Inflammatory macrophage treated with lipopolysaccharide for 1 hour (primary cell): Measurements from ENCODE around the gene ADGRD1.

Experiments
- DNase-seq, 2 donors: peaks; one replicate each; pipeline ENCODE4 v3.0.0-alpha.2; 2020 to 2022

The ADGRD1 gene

DNA sequence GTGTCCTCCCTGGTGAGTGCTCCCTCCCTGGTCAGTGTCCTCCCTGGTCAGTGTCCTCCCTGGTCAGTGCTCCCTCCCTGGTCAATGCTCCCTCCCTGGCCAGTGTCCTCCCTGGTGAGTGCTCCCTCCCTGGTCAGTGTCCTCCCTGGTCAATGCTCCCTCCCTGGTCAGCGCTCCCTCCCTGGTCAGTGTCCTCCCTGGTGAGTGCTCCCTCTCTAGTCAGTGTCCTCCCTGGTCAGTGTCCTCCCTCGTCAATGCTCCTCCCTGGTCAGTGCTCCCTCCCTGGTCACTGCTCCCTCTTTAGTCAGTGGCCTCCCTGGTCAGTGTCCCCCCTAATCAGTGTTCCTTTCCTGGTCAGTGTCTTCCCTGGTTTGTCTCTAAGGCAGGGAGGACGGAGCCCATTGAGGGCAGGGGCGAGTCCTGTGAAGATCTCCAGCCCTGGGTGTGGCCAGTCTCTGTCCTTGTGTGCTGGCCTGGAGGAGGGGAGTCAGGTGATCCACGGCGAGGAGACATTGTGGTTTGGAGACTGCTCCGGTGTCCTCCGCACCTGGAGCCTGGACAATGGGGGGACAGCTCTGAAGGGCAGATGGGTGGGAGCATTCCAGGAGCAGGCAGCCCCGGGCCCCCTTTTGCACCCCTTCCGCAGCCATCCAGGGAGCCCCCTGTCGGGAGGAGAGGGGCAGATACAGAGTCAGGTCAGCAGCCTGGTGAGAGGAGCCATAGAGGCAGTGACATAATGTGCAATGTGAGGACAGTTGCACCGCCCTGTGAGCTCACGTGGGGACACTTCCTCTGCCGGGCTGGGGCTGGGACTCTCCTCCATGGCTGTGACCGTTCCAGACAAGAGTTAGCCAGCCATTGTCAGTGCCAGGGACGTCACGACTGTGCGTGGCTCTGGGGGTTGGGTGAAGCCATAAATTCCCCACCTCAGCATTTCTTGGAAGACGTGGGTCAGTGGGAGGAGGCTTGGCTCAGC lies 93.4 kb downstream of the ADGRD1 start:
- DNase-seq: peak; percentile 67 to 83

DNA sequence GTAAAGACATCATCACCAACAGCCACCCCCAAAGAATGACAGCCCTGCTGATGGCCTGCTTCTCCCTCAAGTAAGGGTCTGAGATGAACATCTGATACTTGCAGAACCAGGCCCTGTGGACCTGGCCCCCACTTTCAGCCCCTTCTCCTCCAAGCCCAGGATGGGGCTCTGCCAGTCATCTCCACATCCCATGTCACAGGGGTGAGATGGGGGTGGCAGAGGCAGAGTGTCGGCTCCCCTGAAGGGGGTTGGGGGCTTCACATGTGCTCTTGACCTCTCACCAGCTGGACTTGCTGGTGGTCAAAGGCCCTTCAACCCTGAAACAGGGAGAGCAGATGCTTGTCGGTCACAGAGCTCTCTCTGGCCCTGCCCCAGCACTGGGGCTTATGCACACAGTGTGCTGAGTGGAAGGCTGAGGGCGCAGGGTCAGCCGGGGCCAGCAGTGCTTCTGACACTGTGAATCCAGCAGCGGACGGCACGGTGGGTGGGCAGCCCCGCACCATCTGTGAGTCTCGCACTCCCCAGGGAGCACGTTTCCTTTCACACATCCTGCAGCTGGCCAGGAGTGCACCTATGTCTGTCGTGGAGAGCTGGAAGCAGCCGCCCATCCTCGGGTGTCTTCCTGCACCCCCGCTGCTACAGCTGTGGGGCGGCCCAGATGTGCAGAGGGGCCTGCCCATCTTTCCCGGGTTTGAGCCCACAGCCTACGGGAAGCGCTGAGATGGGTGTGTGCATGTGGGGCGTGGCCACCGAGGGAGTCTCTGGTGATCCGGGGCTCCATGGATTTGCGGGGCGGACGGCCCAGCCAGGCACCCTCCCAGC lies 94.3 kb downstream of the ADGRD1 start:
- DNase-seq: no peak

DNA sequence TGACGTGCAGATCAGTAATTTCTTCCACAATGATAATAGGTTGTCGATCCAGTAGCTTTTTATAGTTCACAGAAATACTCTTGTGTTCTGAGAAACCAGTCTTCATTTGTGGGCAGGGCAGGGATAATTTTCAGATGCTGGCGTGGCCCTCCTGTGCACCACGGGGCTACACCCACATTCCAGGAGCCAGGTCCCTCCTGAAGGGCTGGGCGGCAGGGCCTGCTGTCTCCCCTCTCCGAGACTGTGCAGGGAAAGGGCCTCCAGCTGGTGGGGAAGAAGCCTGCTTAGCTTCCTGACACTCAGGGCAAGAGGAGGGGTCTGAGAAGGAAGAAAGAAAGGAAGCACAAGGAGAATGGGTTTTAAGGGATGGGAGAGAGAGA lies 94.9 kb downstream of the ADGRD1 start:
- DNase-seq: no peak

DNA sequence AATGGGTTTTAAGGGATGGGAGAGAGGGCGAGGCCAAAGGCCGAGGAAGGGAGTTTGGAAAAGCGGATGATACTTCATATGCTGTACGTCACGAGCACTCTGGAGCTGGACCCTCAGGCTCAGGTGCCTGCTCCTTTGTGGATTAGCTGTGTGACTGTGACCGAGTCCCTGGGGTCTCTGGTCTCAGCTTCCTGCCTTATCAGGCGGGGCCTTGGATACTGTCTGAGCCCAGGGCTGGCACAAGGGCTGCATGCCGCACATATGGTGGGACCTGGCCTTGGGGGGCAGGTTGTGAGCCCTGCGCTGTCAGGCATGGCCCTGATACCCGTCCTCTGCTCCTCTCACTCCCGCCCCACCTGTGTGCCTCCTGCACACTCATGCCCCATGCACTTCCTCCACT lies 95.3 kb downstream of the ADGRD1 start:
- no peak for DNase-seq

DNA sequence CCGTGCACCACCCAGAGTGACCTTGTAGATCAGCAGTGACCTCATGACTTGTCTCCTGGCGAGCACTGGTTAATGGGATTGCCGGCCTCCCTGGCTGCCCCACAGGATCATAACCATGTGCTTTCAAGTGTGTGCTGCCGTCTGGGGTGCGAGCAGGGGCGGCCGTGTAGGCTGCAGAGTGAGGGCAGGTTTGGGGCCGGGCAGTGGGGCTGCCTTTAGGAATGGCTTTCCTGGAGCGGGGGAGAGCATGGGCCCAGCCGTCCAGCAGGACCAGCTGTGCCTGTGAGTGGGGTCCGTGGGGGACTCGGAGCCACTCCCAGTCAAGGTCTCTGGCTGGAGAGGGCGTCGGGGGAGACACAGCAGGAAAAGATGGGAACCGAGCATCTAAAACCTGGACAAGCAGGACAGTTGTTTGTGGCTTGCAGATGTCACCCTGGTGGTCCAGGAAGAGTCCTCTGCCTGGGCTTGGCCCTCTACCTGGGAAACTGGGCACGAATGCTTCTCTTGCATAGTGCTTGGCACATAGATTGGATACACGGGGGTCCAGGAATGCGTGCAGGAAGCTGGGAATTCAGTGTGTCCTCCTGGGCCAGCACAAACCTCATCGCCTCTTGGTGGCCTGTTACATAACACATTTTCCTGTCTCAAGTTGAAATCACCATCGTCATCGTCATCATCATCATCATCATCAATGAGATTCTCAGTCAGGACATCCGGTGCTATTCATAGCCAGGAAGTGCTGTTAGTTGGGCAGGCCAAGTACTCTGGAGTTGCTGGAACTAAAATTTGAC lies 96.0 kb downstream of the ADGRD1 start:
- no peak for DNase-seq

DNA sequence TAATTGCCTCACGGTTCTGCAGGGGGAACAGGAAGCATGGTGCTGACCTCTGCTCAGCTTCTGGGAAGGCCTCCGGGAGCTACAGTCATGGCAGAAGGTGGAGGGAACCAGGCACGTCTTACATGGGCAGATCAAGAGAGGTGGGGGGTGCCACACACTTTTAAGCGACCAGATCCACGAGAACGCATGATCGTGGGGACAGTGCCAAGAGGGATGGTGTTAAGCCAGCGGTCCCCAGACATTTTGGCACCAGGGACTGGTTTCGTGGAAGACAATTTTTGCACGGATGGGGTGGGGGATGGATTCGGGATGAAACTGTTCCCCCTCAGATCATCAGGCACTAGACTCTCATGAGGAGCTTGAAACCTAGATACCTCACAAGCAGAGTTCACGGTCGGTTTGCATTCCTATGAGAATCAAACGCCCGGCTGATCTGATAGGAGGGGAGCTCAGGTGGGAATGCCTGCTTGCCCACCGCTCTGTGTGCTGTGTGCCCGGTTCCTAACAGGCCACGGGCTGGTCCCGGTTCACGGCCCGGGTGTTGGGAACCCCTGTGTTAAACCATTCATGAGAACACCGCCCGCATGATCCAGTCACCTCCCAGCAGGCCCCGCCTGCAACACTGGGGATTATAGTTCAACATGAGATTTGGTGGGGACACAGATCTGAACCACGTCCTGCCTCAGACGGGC lies 96.9 kb downstream of the ADGRD1 start:
- DNase-seq: no peak

DNA sequence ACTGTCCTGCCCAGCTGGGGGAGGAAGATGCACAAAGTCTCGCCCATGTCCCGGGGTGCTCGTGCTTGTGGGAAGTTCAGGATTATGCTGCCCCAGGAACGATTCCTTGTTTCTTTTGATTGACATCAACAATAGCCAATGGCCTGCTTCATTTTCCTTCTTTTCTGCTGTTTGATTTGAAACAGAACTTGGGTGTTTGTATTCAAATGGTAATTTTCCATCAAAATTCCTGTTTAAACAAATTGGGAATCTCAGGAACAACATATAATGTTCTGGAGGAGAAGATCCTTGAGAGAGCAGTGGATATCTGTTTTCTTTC lies 97.4 kb downstream of the ADGRD1 start:
- no peak for DNase-seq

DNA sequence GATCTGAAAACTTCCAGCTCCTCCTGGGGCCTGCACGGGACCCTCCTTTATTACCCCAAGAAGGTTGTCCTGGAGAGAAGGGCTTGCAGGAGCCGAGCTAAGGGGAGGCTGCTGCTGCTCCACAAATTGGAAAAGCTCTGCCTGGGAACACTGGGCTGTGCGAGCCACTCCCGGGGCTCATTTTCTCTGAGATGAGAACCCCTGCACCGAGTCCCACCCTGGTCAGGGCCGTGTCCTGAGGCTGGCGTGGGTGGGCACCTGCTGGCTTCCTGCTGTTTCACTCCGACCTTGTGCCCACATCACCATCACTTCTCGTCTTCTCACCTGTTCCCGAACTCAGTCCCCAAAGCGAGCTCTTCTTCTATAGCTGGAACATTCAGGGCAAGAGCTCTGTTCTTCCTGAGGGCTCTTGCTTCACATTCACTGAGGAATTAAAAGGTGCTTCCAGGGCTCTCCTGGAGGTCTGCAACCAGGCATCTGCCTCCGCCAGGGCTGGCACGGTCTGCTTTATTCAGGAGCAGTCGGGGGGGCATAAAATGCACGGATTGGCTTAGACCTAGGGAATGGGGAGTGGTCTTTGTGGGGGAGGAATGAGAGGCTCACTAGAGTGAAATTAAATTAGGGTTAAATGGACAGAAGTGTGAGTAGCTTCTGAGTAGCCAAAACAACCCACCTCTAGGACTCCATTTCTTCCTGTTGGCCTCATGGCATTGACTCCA lies 98.5 kb downstream of the ADGRD1 start:
- no peak for DNase-seq

DNA sequence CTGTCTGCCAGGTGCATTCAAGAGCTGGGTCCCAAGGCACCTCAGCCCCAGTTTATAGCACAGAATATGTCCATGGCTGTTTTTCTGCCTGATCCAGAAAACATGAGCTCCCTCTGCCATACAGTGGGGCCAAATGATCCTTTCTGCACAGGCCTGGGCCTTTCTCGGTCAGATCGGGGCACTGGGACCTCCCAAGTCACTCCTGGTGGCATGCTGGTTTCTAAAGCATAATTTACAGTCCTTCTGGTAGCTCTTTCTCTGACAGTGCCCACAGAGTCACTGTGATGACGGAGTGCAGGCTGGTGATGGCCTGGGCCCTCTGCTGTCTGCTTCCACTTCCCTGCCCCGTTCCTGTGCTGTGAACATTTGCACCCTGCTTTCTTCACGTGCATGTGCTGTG lies 99.2 kb downstream of the ADGRD1 start:
- DNase-seq: no peak

DNA sequence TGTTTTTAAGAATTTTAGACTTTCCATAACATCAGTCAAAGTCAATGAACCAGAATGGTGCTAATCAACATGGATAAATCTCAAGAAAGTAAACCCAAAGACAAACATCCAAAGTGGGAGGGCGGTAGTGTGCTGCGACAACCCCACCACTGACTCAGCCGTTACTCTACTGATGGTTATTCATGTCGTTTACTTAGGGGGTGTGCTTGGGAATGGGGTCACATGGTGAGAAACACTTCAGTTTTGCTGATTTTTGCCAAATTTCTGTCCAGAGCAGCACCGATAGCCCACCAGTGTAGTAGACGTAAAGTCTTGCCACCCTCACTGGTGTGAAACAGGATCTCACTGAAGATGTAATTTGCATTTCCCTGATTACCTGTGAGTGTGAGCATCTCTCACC lies 99.9 kb downstream of the ADGRD1 start:
- no peak for DNase-seq

DNA sequence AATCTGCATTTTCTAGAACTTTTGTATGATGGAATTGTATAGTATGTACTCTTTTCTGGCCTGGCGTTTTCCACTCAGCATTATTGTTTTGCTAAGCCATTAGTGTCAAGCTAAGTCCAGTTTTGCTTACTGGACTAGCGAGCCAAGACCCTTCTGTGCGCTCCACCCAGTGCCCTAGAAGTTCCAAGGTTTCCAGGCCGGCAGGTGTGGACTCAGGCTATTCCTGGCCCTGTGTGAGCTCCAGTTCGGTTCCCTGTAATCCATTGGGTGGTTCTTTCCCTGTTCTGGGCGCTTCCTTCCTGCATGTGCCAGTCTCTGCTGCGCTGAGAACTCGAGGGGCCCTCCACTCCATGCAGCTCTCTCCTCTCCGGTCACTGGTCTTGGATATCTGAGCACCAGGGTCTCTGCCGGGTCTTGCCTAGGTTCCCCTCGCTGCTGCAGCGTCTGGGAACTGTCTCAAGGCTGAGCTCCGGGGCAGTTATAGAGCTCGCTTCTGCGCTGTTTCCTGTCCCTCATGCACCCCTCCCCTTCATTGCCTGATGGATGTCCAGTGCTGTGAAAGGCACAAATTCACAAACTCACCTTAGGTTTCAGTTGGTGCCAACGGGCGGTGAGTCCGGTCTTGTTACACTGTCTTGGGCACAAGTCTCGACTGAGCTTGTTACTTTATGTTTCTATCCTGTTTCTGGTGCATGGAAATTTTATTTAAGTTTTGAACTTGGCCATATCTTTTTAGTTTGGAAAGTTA lies 100.8 kb downstream of the ADGRD1 start:
- no peak for DNase-seq

DNA sequence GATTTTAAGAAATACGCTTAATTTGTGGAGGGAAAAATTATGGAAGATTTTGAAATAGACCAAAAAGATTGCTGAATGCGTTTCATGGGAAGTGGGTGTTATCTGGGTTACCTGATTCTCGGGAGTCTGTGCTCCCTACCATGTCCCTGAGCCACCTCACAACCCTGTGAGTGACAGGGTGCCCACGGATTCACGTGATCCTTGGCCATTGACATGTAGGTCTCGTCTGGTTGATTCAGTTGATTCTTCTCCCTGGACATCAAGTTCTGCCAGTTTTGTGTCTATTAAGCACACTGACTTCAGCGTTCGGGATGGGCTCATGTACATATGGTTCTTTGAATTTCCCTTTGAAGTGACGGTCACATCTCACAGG lies 101.4 kb downstream of the ADGRD1 start:
- no peak for DNase-seq

DNA sequence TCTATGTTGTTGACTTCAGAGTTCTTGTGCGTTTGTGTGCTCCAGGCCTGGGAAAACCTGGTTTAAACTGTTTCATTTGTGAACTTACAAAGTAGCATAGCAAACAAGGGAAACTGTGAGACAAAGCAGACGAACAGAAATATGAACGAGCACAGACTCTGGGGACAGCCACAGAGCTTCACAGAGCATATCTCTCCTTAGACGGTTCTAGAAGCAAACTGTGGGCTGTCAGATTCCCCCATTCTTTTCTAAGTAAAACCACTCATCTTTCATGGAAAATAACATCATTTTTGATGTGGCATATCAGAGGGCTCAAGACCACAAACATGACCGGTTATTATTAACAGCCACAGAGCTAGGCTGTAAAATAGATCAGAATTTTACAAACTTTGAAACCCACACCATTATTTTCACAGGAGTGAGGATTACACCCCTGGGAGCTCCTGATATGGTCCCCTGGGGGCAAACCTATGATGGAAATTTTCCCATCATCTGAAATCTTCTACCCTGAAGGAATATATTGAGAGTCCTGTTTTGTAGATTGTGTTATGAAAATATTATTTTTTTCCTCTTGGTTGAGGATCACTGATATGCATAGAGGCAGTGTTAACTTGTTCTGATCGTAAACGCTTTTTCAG lies 102.0 kb downstream of the ADGRD1 start:
- no peak for DNase-seq

DNA sequence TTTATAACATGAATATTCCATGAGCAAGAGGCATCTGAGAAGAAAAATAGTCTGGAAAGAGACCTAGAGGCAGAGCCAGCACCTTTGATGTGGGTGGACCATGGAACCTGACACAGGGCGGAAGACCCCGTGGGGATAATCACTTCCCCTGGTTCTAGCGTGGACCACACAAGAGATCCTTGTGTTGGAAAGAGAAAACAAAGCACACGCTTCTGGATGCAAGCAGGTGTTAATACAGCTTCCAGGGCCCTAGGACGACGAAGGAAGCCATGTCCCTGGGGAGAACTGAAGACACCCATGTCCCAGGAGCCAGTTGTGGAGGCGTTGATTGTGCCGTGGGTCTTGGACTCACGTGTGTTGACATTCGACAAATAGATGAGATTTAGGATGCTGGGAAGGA lies 102.9 kb downstream of the ADGRD1 start:
- no peak for DNase-seq

DNA sequence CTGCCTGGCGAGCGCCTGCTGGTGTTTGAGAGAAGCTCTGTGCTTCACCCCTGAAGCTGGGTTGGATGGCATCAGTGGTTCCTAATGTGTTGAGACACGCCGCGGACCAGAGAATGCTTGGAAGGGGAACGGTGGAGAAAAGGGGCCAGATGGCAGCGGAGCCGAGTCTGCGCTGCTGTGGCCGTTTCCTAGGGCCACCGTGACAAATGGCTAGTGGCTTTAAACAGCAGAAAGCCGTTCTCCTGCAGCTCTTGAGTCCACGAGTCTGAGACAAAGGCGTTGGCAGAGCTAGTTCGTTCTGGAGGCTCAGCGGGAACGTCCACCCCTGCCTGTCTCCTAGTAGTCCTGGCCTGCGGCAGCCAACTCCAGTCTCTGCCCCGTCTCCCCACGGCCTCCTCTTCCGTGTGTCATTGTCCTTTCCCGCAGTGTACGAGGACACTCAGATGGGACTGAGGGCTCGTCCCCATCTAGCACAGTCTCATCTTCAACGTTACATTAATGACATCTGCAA lies 103.6 kb downstream of the ADGRD1 start:
- no peak for DNase-seq

DNA sequence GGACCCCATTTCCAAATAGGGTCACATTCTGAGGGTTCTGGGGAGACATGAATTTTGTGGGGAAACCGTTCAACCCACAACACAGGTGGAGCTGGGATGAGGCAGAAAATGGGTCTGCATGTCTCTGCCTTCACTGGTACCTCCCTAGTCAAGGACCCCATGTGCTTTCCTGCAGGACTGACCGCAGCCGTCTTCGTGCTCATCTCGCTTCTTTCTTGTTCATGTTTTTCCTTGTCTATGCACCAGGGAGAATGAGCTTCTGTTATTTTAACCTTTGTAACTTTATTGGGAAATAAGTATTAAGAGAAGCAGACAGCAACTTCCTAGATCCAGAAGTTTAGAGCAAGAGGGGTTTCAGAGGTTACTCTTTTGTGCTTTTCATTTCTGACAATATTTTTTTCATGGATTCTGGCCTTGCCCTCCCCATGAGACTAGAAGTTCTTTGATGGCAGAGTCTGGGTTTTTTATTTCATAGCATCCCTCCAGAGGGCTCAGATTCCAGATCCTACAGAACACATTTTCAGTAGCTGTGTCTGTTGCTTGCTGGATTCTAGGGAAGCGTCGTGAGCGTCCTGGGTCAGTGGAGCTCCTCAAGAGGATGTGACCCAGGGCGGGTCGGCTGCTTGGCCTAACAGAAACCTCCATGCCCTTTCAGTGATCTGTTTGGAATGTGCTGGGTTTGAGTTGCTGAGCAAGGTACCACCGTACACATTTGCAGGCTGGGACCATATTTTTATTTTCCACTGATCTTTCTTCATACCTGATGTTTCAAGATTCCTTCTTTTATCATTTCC lies 104.2 kb downstream of the ADGRD1 start:
- no peak for DNase-seq

DNA sequence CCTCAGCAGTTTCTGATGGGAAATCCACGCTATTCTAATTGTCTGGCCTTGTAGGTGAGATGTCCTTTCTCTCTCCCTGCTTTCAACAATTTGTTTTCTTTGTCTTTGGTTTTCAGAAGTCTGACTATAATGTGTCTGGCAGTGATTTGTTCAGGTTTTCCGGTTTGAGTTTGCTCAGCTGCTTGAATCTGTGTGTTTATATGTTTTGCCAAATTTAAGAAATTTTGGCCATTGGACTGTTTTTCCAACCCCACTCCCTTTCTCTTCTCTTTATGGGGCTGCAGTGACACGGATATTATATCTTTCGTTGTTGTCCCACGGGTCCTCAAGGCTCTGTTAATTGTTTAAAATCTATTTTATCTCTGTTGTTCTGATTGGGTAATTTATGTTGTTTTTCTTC lies 105.0 kb downstream of the ADGRD1 start:
- no peak for DNase-seq

DNA sequence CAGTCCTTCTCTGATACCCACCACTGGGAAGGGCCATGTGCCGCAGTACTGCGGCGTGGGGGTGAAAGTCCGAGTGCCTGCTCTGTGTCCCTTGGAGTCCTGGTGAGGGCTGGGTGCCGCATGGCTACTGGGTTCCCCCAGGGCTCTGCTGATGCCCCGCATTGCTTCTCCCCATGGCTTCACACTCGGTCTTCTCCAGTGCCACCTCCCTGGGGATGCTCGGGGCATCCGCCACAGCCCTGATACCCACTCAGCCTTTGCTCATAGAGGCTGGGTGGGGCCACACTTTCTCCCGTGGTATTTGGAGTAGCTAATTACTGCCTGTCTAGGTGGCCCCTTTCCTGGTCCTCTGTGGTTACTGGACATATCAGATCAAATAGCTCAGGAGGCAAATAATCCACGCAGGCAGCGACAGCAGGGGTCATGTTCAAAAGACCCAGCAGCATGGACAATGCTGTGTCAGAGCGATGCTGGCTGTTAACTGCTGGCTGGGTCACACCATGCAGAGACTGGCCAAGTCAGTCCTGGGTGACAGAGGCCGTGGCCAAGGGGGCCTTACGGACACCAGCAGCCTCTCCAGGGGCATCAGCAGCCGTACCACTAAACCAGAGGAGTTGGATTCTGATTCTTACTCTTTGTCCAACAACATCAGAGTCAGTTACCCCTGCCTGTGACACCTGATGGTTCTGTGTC lies 106.5 kb downstream of the ADGRD1 start:
- DNase-seq: no peak
